Head of caudate nucleus (tissue), 42 donors: ENCODE measurements around the gene ZNF493.

ENCODE experiments used
- DNase-seq, 42 donors: peaks; one replicate each; pipeline versions ENCODE4 v3.0.0 to v3.0.0-alpha.2; 2020 to 2021; ENCODE audit warnings: mixed read lengths in 7 of 42
- intact Hi-C: fragments of 100-400 bp; cut with DNase I; formaldehyde crosslinking; loops from one replicate; pipeline ENCODE4 v1.15.0; 2022

ZNF493 gene

DNA sequence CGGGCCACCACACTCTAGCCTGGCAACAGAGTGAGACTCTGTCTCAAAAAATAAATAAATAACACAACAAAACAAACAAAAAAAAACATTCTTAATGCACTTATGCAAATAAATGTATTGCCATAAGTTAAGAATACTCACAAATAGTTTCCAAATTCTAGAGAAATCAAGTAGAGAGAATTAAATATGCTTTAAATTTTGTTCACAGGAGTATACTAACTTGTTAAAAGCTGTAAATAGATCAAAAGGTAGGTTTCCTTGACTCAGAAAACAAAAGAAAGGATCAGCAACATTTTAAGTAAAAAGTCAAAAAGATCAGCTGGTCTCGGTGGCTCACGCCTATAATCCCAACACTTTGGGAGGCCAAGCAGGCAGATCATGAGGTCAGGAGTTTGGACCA, 58.0 kb downstream of the ZNF493 start:
- intact Hi-C loops, result no loop called here
- DNase-seq, result no peak

DNA sequence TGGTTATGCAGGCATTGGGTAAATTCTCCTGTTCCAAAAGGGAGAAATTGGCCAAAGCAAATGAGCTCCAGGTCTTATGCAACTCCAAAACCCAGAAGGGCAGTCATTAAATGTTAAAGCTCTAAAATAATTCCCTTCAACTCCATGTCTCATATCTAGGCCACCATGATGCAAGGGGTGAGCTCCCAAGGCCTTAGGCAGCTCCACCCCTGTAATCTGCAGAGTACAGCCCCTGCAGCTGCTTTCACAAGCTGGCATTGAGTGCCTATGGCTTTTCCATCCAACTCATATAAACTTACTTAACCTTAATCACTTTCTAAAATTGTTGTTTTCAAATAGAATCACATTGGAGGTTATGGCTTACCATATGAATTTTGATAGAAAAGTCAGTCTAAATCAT, 63.8 kb downstream of the ZNF493 start:
- intact Hi-C loops, result no loop called here
- DNase-seq, result no peak

GRCh38 chr19:21462540-21462939, 65.6 kb downstream of the ZNF493 start:
- DNase-seq, result peak in 2 of 42 donors; percentile 13 to 27
- intact Hi-C loops, result no loop called here

DNA sequence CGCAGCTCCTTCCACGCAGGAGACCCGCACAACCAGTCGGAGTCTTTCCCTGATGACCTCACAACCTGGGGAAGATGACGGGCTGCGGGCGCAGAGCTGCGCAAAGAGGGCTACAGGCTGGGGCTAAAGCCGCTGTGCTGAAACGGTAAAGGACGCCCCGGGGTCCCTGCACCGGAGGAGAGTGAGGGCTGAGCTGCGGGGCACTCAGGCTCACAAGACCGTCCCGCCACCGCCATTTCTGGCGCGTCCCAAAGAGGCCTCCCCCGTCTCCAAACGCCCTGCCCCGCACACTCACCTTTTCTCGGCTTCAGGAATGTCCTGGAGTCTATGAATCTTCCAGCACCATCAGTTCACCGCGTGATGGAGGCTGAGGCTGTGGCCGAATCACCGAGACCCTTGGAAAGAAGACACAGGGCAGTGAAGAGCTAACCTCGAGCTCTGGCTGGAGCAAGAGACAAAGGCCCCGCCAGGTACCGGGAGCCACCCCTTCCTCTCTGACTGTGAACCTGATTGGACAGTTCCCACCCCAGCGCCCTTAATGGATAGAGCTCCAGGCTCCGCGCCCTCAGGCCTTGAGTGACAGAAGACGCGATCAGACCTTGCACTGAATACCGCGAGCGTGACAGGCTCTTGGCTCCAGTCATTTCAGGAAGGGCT, 66.6 kb downstream of the ZNF493 start:
- intact Hi-C loops, result no loop called here
- DNase-seq, result peak; percentile 25 to 91 (median 74)

- intact Hi-C loops, result no loop called here
- peak in 2 of 42 donors; percentile 3 to 29 for DNase-seq
Observed at GRCh38 chr19:21466627-21467026, 69.7 kb downstream of the ZNF493 start.

- intact Hi-C loops, result no loop called here
- DNase-seq, result peak in 3 of 42 donors; percentile 34 to 41 (median 40)
Observed at GRCh38 chr19:21468791-21469190, 71.9 kb downstream of the ZNF493 start.

DNA sequence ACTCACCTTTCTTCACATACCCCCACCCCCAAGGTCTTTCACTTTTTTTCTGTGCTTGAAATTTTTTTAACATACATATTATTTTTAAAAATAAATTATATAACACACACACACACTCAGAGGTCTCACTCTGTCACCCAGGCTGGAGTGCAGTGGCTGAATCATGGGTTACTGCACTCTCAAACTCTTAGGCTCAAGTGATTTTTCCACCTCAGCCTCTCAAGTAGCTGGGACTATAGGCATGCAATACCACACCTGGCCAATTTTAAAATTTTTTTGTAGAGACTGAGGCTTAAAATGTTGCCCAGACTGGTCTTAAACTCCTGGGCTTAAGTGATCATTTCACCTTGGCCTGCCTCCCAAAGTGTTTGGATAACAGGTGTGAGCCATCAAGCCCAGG, 75.6 kb downstream of the ZNF493 start:
- intact Hi-C loops, result no loop called here

GRCh38 chr19:21474671-21475181, 77.8 kb downstream of the ZNF493 start:
- intact Hi-C loops, result no loop called here
- peak; percentile 66 to 93 (median 86) for DNase-seq

More for the DNA sequence above, 75.6 kb downstream of the ZNF493 start:
- DNase-seq, result no peak
